CD4-positive, alpha-beta T cell treated with Interleukin-12 subunit alpha and Interleukin-12 subunit beta, for 1 hour (primary cell): ENCODE results near the gene KRTAP4-9.
"Not testable (repeated sequence)": the region's sequence is repeated elsewhere in the genome, so short reads cannot be mapped to it uniquely, and the experiment has no call there.

Source experiments
- DNase-seq: peaks from one replicate; pipeline ENCODE4 v3.0.0-alpha.2; 2020

The KRTAP4-9 gene

GRCh38 chr17:41133880-41134735 lies 28.9 kb downstream of the KRTAP4-9 start:
- DNase-seq, result no peak

GRCh38 chr17:41139865-41140264 lies 34.7 kb downstream of the KRTAP4-9 start:
- not testable (repeated sequence) for DNase-seq

- DNase-seq, result no peak
Measured at GRCh38 chr17:41140360-41141131, 35.4 kb downstream of the KRTAP4-9 start, which contains the start of gene KRTAP4-6. TSS of gene KRTAP4-6 (minus strand) at chr17:41140544. CDS start at chr17:41140487, 57 bp downstream.

- no peak for DNase-seq
Measured at GRCh38 chr17:41141361-41141760, 36.2 kb downstream of the KRTAP4-9 start.

GRCh38 chr17:41144846-41145245 lies 39.7 kb downstream of the KRTAP4-9 start:
- DNase-seq, result no peak

GRCh38 chr17:41145261-41145660 lies 40.1 kb downstream of the KRTAP4-9 start:
- DNase-seq, result no peak

GRCh38 chr17:41147531-41148204 lies 42.5 kb downstream of the KRTAP4-9 start:
- no peak for DNase-seq

- not testable (repeated sequence) for DNase-seq
Measured at GRCh38 chr17:41148971-41149651, 43.9 kb downstream of the KRTAP4-9 start.

GRCh38 chr17:41149652-41149985 lies 44.4 kb downstream of the KRTAP4-9 start, which contains the start of gene KRTAP4-5:
TSS of gene KRTAP4-5 (minus strand) at chr17:41149825. CDS start at chr17:41149767, 58 bp downstream.
- no peak for DNase-seq

GRCh38 chr17:41150026-41150425 lies 44.8 kb downstream of the KRTAP4-9 start:
- no peak for DNase-seq

GRCh38 chr17:41151525-41151924 lies 46.3 kb downstream of the KRTAP4-9 start:
- no peak for DNase-seq

- no peak for DNase-seq
Measured at GRCh38 chr17:41153856-41154255, 48.7 kb downstream of the KRTAP4-9 start.
